Subcutaneous abdominal adipose tissue (tissue), 5 donors: ENCODE measurements around the gene TAF3.
"Not testable (repeated sequence)": the region's sequence is repeated elsewhere in the genome, so short reads cannot be mapped to it uniquely, and the experiment has no call there.

Experiments used
- H3K27ac ChIP-seq: one replicate; pipeline ENCODE4 v1.7.0; 2013; ENCODE audit warnings: low read depth, mild to moderate bottlenecking, inconsistent platforms, low read length, moderate library complexity
- H3K27me3 ChIP-seq, 5 donors: one replicate each; pipeline ENCODE4 v1.7.0; 2013; ENCODE audit warnings: low read length in 5 of 5, inconsistent platforms in 1 of 5; ENCODE audit not compliant: control insufficient read depth in 5 of 5, insufficient read depth in 4 of 5
- H3K36me3 ChIP-seq, 5 donors: one replicate each; pipeline ENCODE4 v1.7.0; 2013; ENCODE audit warnings: low read length in 5 of 5; ENCODE audit not compliant: control insufficient read depth in 5 of 5, insufficient read depth in 5 of 5
- H3K4me1 ChIP-seq, 5 donors: one replicate each; pipeline ENCODE4 v1.7.0; 2013; ENCODE audit warnings: low read length in 5 of 5, mild to moderate bottlenecking in 3 of 5, moderate library complexity in 1 of 5; ENCODE audit not compliant: control insufficient read depth in 5 of 5, insufficient read depth in 5 of 5
- H3K4me3 ChIP-seq, 5 donors: one replicate each; pipeline ENCODE4 v1.7.0; 2013; ENCODE audit warnings: low read length in 5 of 5, low read depth in 1 of 5
- H3K9ac ChIP-seq, 5 donors: one replicate each; pipeline ENCODE4 v1.7.0; 2013; ENCODE audit warnings: low read length in 5 of 5, mild to moderate bottlenecking in 4 of 5, moderate library complexity in 3 of 5
- H3K9me3 ChIP-seq, 5 donors: one replicate each; pipeline ENCODE4 v1.7.0; 2013; ENCODE audit warnings: low read length in 5 of 5; ENCODE audit not compliant: control insufficient read depth in 5 of 5
- donor health status: healthy.
- donor health status: healthy.
- donor health status: healthy.
- donor health status: healthy.
- donor health status: healthy.

The TAF3 gene

GRCh38 chr10:7818295-7819120, at the start of gene TAF3:
TSS of gene TAF3 (plus strand) at chr10:7818505. CDS start at chr10:7818710, 205 bp downstream.
- H3K9ac ChIP-seq: peak within 1 kb of the TSS; percentile 29 to 98 (median 80)
- peaks cover 0 to 5% (median 0%) of the 10 kb centered on the region in 5 donors for H3K36me3 ChIP-seq
- H3K4me1 ChIP-seq: peaks cover 0 to 35% (median 27%) of the 10 kb centered on the region in 5 donors
- no peaks in the 10 kb centered on the region for H3K27me3 ChIP-seq
- H3K9me3 ChIP-seq: no peaks in the 10 kb centered on the region
- peak within 1 kb of the TSS; percentile 90 to 99 (median 98) for H3K4me3 ChIP-seq
- peak within 1 kb of the TSS; percentile 34 for H3K27ac ChIP-seq

GRCh38 chr10:7773845-7774801, 44.2 kb upstream of the TAF3 start:
- H3K9ac ChIP-seq: peak overlapping the region in 3 of 5 donors; percentile 1 to 35 (median 30)
- H3K36me3 ChIP-seq: peaks cover 20 to 70% (median 44%) of the 10 kb centered on the region in 5 donors
- no peak overlapping the region for H3K27ac ChIP-seq
- H3K4me3 ChIP-seq: no peak overlapping the region
- peaks cover 0 to 8% (median 0%) of the 10 kb centered on the region in 5 donors for H3K4me1 ChIP-seq
- no peaks in the 10 kb centered on the region for H3K9me3 ChIP-seq
- no peaks in the 10 kb centered on the region for H3K27me3 ChIP-seq

GRCh38 chr10:7776777-7777176, 41.5 kb upstream of the TAF3 start:
- Histone ChIP-seq H3K27ac (no peak overlapping the region), H3K36me3 (peaks cover 21 to 85% (median 54%) of the 10 kb centered on the region in 5 donors)

GRCh38 chr10:7782194-7782593, 36.1 kb upstream of the TAF3 start:
- H3K9me3 ChIP-seq, H3K27ac ChIP-seq, H3K9ac ChIP-seq, H3K4me3 ChIP-seq, H3K27me3 ChIP-seq: not testable (repeated sequence)
- Histone ChIP-seq H3K4me1 (peaks cover 0 to 15% (median 10%) of the 10 kb centered on the region in 5 donors), H3K36me3 (peaks cover 13 to 45% (median 31%) of the 10 kb centered on the region in 5 donors)

More at GRCh38 chr10:7776777-7777176, 41.5 kb upstream of the TAF3 start:
- Histone ChIP-seq H3K9ac (no peak overlapping the region), H3K27me3 (no peaks in the 10 kb centered on the region), H3K9me3 (no peaks in the 10 kb centered on the region), H3K4me1 (peaks cover 0 to 8% (median 0%) of the 10 kb centered on the region in 5 donors), H3K4me3 (no peak overlapping the region)

- Histone ChIP-seq H3K27ac (peak overlapping the region; percentile 79), H3K9me3 (no peaks in the 10 kb centered on the region), H3K9ac (peak overlapping the region in 2 of 5 donors; percentile 98), H3K4me3 (peak overlapping the region in 4 of 5 donors; percentile 86 to 97 (median 96)), H3K36me3 (peaks cover 0 to 3% (median 0%) of the 10 kb centered on the region in 5 donors), H3K27me3 (no peaks in the 10 kb centered on the region), H3K4me1 (peaks cover 2 to 39% (median 36%) of the 10 kb centered on the region in 5 donors)
These were observed 31.9 kb upstream of the TAF3 start for GRCh38 chr10:7786430-7786829.

GRCh38 chr10:7787150-7787856, 31.0 kb upstream of the TAF3 start:
- H3K4me1 ChIP-seq: peaks cover 2 to 39% (median 36%) of the 10 kb centered on the region in 5 donors

GRCh38 chr10:7787857-7788638, 30.3 kb upstream of the TAF3 start, which contains the start of the genes ATP5F1C and KIN:
TSS of gene ATP5F1C (plus strand) at chr10:7788177. CDS start at chr10:7788208, 31 bp downstream.
TSS of gene KIN (minus strand) at chr10:7787993. CDS start at chr10:7787933, 60 bp downstream.
- Histone ChIP-seq H3K9me3 (no peaks in the 10 kb centered on the region), H3K4me3 (peak within 1 kb of the TSS; percentile 96 to 99 (median 97)), H3K27me3 (no peaks in the 10 kb centered on the region), H3K4me1 (peaks cover 2 to 41% (median 38%) of the 10 kb centered on the region in 5 donors), H3K27ac (peak within 1 kb of the TSS; percentile 79), H3K9ac (peak within 1 kb of the TSS; percentile 94 to 98 (median 98)), H3K36me3 (peaks cover 0 to 8% (median 6%) of the 10 kb centered on the region in 5 donors)

More at GRCh38 chr10:7787150-7787856, 31.0 kb upstream of the TAF3 start:
- no peaks in the 10 kb centered on the region for H3K27me3 ChIP-seq
- peak overlapping the region; percentile 91 to 98 (median 98) for H3K9ac ChIP-seq
- peak overlapping the region; percentile 91 to 99 (median 97) for H3K4me3 ChIP-seq
- peak overlapping the region; percentile 79 for H3K27ac ChIP-seq
- H3K36me3 ChIP-seq: peaks cover 0 to 3% (median 0%) of the 10 kb centered on the region in 5 donors
- no peaks in the 10 kb centered on the region for H3K9me3 ChIP-seq

GRCh38 chr10:7788639-7789286, 29.5 kb upstream of the TAF3 start:
- peak overlapping the region; percentile 94 to 98 (median 98) for H3K9ac ChIP-seq
- H3K9me3 ChIP-seq: no peaks in the 10 kb centered on the region
- H3K4me3 ChIP-seq: peak overlapping the region; percentile 96 to 99 (median 97)
- H3K36me3 ChIP-seq: peaks cover 0 to 8% (median 6%) of the 10 kb centered on the region in 5 donors
- H3K27me3 ChIP-seq: no peaks in the 10 kb centered on the region
- peak overlapping the region; percentile 79 for H3K27ac ChIP-seq
- peaks cover 2 to 41% (median 38%) of the 10 kb centered on the region in 5 donors for H3K4me1 ChIP-seq
